Measurements from ENCODE around the gene RNF227. TPM values are rescaled to one million over a fixed set of nuclear protein-coding genes. Genes with fewer than 3 reads are reported as not detected.

Gene RNF227
- total and polyA plus RNA-seq, 4 donors = 0.17 to 1.4 (median 0.32) TPM

DNA sequence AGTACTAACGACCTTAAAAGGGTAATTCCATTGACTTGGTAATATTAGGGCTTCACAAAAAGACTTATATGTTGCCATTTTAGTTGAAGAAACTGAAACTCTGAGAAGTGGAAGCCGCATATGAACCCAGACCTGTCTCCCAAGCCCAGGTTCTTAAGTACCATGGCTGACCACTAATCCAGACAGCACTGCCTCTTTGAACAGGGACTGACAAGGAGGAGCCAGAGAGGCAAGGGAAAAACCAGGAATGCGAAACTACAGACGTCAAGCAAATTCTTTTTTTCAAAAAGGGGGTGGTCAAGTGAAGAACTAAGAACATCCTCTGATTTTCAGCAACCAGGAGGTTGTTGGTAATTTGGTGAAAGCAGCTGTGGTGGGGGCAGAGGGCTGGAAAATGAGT lies 43.0 kb downstream of the RNF227 start (continued):
- TF ChIP-seq, protein P1, sequence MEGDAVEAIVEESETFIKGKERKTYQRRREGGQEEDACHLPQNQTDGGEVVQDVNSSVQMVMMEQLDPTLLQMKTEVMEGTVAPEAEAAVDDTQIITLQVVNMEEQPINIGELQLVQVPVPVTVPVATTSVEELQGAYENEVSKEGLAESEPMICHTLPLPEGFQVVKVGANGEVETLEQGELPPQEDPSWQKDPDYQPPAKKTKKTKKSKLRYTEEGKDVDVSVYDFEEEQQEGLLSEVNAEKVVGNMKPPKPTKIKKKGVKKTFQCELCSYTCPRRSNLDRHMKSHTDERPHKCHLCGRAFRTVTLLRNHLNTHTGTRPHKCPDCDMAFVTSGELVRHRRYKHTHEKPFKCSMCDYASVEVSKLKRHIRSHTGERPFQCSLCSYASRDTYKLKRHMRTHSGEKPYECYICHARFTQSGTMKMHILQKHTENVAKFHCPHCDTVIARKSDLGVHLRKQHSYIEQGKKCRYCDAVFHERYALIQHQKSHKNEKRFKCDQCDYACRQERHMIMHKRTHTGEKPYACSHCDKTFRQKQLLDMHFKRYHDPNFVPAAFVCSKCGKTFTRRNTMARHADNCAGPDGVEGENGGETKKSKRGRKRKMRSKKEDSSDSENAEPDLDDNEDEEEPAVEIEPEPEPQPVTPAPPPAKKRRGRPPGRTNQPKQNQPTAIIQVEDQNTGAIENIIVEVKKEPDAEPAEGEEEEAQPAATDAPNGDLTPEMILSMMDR (IDR thresholded peaks at IDR 0.05; ENCODE audit: low read depth, low read length, missing input control) = no peak
- TF ChIP-seq JUND (IDR thresholded peaks at IDR 0.05) (no peak), HNF4A (conservative IDR thresholded peaks at IDR 0.05) (no peak)
- TF ChIP-seq, protein P2, sequence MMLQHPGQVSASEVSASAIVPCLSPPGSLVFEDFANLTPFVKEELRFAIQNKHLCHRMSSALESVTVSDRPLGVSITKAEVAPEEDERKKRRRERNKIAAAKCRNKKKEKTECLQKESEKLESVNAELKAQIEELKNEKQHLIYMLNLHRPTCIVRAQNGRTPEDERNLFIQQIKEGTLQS (IDR thresholded peaks at IDR 0.05) = no peak
- TF ChIP-seq, protein P3, sequence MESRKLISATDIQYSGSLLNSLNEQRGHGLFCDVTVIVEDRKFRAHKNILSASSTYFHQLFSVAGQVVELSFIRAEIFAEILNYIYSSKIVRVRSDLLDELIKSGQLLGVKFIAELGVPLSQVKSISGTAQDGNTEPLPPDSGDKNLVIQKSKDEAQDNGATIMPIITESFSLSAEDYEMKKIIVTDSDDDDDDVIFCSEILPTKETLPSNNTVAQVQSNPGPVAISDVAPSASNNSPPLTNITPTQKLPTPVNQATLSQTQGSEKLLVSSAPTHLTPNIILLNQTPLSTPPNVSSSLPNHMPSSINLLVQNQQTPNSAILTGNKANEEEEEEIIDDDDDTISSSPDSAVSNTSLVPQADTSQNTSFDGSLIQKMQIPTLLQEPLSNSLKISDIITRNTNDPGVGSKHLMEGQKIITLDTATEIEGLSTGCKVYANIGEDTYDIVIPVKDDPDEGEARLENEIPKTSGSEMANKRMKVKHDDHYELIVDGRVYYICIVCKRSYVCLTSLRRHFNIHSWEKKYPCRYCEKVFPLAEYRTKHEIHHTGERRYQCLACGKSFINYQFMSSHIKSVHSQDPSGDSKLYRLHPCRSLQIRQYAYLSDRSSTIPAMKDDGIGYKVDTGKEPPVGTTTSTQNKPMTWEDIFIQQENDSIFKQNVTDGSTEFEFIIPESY (IDR thresholded peaks at IDR 0.05) = no peak

DNA sequence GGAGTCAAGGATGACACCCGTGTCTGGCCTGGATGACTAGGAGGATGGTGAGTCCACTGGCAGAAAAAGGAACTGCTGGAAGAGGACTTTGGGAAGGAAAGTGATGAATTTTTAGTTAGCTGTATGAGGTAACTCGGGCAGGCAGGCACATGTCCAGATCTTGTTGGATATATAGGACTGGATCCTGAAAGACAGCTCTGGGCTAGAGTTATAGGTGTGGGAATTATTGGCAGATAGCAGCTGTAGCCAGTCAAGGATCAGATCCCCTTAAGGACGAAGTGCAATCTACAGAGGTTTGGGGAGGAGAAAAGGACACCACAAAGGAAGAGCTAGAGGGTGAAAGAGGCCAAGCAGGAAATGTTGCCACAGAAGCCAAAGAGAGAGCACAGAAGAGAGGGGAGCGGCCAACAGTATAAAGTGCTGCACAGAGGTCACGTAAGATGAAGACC lies 48.2 kb downstream of the RNF227 start:
- Histone ChIP-seq H3K9me3 (ENCODE audit: control insufficient read depth in 4 of 4, low read length in 3 of 4) (no peaks in the 10 kb centered on the region), H3K9ac (ENCODE audit: low read depth in 1 of 2, low read length in 2 of 2) (no peak overlapping the region), H3K27ac (ENCODE audit: low read depth in 1 of 2, low read length in 2 of 2) (no peak overlapping the region), H3K36me3 (ENCODE audit: control insufficient read depth in 4 of 4, insufficient read depth in 3 of 4, low read depth in 1 of 4, low read length in 3 of 4) (no peaks in the 10 kb centered on the region), H3K27me3 (ENCODE audit: control insufficient read depth in 4 of 4, insufficient read depth in 4 of 4, low read length in 3 of 4) (no peaks in the 10 kb centered on the region), H3K4me1 (ENCODE audit: control insufficient read depth in 4 of 4, insufficient read depth in 4 of 4, low read length in 3 of 4) (peaks cover 0 to 6% (median 2%) of the 10 kb centered on the region in 4 donors), H3K4me3 (ENCODE audit: low read depth in 1 of 3, low read length in 3 of 3) (no peak overlapping the region)
- TF ChIP-seq, protein P4, sequence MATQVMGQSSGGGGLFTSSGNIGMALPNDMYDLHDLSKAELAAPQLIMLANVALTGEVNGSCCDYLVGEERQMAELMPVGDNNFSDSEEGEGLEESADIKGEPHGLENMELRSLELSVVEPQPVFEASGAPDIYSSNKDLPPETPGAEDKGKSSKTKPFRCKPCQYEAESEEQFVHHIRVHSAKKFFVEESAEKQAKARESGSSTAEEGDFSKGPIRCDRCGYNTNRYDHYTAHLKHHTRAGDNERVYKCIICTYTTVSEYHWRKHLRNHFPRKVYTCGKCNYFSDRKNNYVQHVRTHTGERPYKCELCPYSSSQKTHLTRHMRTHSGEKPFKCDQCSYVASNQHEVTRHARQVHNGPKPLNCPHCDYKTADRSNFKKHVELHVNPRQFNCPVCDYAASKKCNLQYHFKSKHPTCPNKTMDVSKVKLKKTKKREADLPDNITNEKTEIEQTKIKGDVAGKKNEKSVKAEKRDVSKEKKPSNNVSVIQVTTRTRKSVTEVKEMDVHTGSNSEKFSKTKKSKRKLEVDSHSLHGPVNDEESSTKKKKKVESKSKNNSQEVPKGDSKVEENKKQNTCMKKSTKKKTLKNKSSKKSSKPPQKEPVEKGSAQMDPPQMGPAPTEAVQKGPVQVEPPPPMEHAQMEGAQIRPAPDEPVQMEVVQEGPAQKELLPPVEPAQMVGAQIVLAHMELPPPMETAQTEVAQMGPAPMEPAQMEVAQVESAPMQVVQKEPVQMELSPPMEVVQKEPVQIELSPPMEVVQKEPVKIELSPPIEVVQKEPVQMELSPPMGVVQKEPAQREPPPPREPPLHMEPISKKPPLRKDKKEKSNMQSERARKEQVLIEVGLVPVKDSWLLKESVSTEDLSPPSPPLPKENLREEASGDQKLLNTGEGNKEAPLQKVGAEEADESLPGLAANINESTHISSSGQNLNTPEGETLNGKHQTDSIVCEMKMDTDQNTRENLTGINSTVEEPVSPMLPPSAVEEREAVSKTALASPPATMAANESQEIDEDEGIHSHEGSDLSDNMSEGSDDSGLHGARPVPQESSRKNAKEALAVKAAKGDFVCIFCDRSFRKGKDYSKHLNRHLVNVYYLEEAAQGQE (IDR thresholded peaks at IDR 0.05) = no peak
- TF ChIP-seq HNF4G (IDR thresholded peaks at IDR 0.05) (no peak), FOXA2 (IDR thresholded peaks at IDR 0.05) (no peak), RXRA (IDR thresholded peaks at IDR 0.05) (no peak), RAD21 (IDR thresholded peaks at IDR 0.05) (no peak), YY1 (IDR thresholded peaks at IDR 0.05) (no peak), HNF4A (conservative IDR thresholded peaks at IDR 0.05) (no peak), NR2F2 (IDR thresholded peaks at IDR 0.05) (no peak), TAF1 (conservative IDR thresholded peaks at IDR 0.05) (no peak), EGR1 (IDR thresholded peaks at IDR 0.05; ENCODE audit: low read depth in 2 of 2) (no peak), FOXA1 (IDR thresholded peaks at IDR 0.05) (no peak), GABPA (IDR thresholded peaks at IDR 0.05 in 1 of 2, conservative IDR thresholded peaks at IDR 0.05 in 1 of 2) (no peak), JUND (IDR thresholded peaks at IDR 0.05) (no peak), SP1 (IDR thresholded peaks at IDR 0.05) (no peak)
- TF ChIP-seq, protein P1 (IDR thresholded peaks at IDR 0.05; ENCODE audit: low read depth, low read length, missing input control) = no peak
- TF ChIP-seq, protein P3 (IDR thresholded peaks at IDR 0.05) = no peak
- TF ChIP-seq, protein P5, sequence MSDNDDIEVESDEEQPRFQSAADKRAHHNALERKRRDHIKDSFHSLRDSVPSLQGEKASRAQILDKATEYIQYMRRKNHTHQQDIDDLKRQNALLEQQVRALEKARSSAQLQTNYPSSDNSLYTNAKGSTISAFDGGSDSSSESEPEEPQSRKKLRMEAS (IDR thresholded peaks at IDR 0.05) = no peak
- TF ChIP-seq, protein P2 (IDR thresholded peaks at IDR 0.05) = no peak
- DNase-seq (ENCODE audit: low spot score) = no peak
- 72% methylated on average over 5 of the region's 5 CpGs for WGBS

Data from liver (tissue), 9 donors.